Psoas muscle (tissue), 8 donors: ENCODE results near the gene GNL1. TPM values are rescaled to one million over a fixed set of nuclear protein-coding genes. Genes with fewer than 3 reads are reported as not detected.
A peak's percentile ranks its signal among the peaks of the same experiment; 100 is the strongest.

ENCODE experiments used
- ATAC-seq, 4 donors: fragments of 200-7000 bp; cut with Tn5 transposase; one replicate each; pipeline ENCODE4 v1.9.1; 2020; ENCODE audit warnings: moderate library complexity in 3 of 4, mild to moderate bottlenecking in 2 of 4
- DNase-seq, 2 donors: peaks; one replicate each; pipeline ENCODE4 v3.0.0-alpha.2; 2020
- H3K27ac ChIP-seq: fragments of 200-600 bp; one replicate; pipeline ENCODE4 v1.8.0; 2022
- H3K27me3 ChIP-seq, 3 donors: fragments of 200-600 bp in 1 of 3; one replicate each; pipeline versions ENCODE4 v1.6.1 to v1.8.0; 2013 to 2022; ENCODE audit warnings: low read length in 2 of 3, mild to moderate bottlenecking in 2 of 3, moderate library complexity in 1 of 3; ENCODE audit not compliant: insufficient read depth in 3 of 3
- H3K36me3 ChIP-seq, 2 donors: fragments of 200-600 bp in 1 of 2; one replicate each; pipeline versions ENCODE4 v1.6.1 to v1.8.0; 2013 to 2022; ENCODE audit warnings: low read depth in 1 of 2, mild to moderate bottlenecking in 1 of 2, moderate library complexity in 1 of 2; ENCODE audit not compliant: insufficient read depth in 1 of 2
- H3K4me1 ChIP-seq: fragments of 200-600 bp; one replicate; pipeline ENCODE4 v1.8.0; 2022
- H3K4me3 ChIP-seq: fragments of 200-600 bp; one replicate; pipeline ENCODE4 v1.8.0; 2022; ENCODE audit warnings: mild to moderate bottlenecking
- H3K9me3 ChIP-seq: fragments of 200-600 bp; one replicate; pipeline ENCODE4 v1.8.0; 2022
- CTCF ChIP-seq: fragments of 200-600 bp; IDR thresholded peaks from one replicate; pipeline ENCODE4 v1.8.0; 2022; ENCODE audit warnings: antibody characterized with exemption
- WGBS, 3 donors: extraction: QIAGEN DNeasy Blood & Tissue Kit; methylation state at CpG; one replicate each; pipeline versions ENCODE4 v1.1.6 to v1.1.7; 2013; 5-methylcytosine and 5-hydroxymethylcytosine counted together
- intact Hi-C, 2 donors: fragments of 100-400 bp; cut with DNase I; formaldehyde crosslinking; loops; one replicate each; pipeline versions ENCODE4 v1.11.0 to v1.14.2; 2022
- polyA plus RNA-seq, 3 donors: library from polyadenylated mRNA; stranded (reverse); fragments of 200-250 nt; gene quantifications; one replicate each; pipeline ENCODE4 v1.2.3, GENCODE V29; 2013
- total RNA-seq, 4 donors: library from RNA; stranded (reverse); fragmentation: NEBNext Ultra II Directional in 2 of 4; extraction: Animal tissue kit (Norgen Biotek cat#: 25700) in 2 of 4; gene quantifications; one replicate each; pipeline versions ENCODE4 v1.2.1 to v1.2.4, GENCODE V29; 2021 to 2023
- donor health status: healthy with polysubstance abuse.
- donor health status: DM: no; HTN: no; CAD: no; lungs with moderate emphysema.
- donor health status: Bipolar disorder and iron deficiency.
- donor health status: healthy.
- donor health status: DM: yes; HTN: yes; CAD: no.
- donor health status: DM: no; HTN: no; CAD: no.
- donor health status: DM: no; HTN: no; CAD: no.
- donor health status: DM: yes; HTN: yes; CAD: no.

Gene GNL1
- total and polyA plus RNA-seq, 7 donors, result 14.2 to 32.3 (median 26.1) TPM

GRCh38 chr6:30601436-30601814 lies 45.1 kb upstream of the GNL1 start:
- H3K4me1 ChIP-seq, result no peaks in the 10 kb centered on the region
- H3K9me3 ChIP-seq, result no peaks in the 10 kb centered on the region
- peak in 1 of 4 donors; percentile 1 for ATAC-seq
- TF ChIP-seq CTCF, result no peak
- H3K27ac ChIP-seq, result no peak overlapping the region
- no peaks in the 10 kb centered on the region for H3K27me3 ChIP-seq
- 56 to 61% (median 57%) methylated on average over 6 of the region's 6 CpGs for WGBS, 3 donors
- intact Hi-C loops, result loop anchor here (2.0 to 10.0 kb wide), 2 partner anchors 113 to 117 kb away; partner anchors contain the start of gene HLA-E (in 2 of the 2)
- H3K36me3 ChIP-seq, result peaks cover 23 to 64% of the 10 kb centered on the region in 2 donors
- H3K4me3 ChIP-seq, result no peak overlapping the region
- DNase-seq, result no peak

- no peak for TF ChIP-seq CTCF
- 66 to 83% (median 69%) methylated on average over 10 of the region's 10 CpGs for WGBS, 3 donors
- H3K4me1 ChIP-seq, result no peaks in the 10 kb centered on the region
- ATAC-seq, result peak in 1 of 4 donors; percentile 18
- H3K27ac ChIP-seq, result no peak overlapping the region
- intact Hi-C loops, result loop anchor here (2.0 to 10.0 kb wide), 2 partner anchors 112 to 116 kb away; partner anchors contain the start of gene HLA-E (in 2 of the 2)
- no peak overlapping the region for H3K4me3 ChIP-seq
- no peak for DNase-seq
- peaks cover 17 to 56% of the 10 kb centered on the region in 2 donors for H3K36me3 ChIP-seq
- H3K27me3 ChIP-seq, result no peaks in the 10 kb centered on the region
- H3K9me3 ChIP-seq, result no peaks in the 10 kb centered on the region
Observed at GRCh38 chr6:30600451-30600961, 44.2 kb upstream of the GNL1 start.

GRCh38 chr6:30599625-30600324 lies 43.5 kb upstream of the GNL1 start:
- ATAC-seq (peak in 1 of 4 donors; percentile 12), DNase-seq (no peak)
- Histone ChIP-seq H3K9me3 (no peaks in the 10 kb centered on the region), H3K27me3 (no peaks in the 10 kb centered on the region), H3K4me3 (no peak overlapping the region), H3K4me1 (no peaks in the 10 kb centered on the region), H3K27ac (no peak overlapping the region), H3K36me3 (peaks cover 15 to 55% of the 10 kb centered on the region in 2 donors)
- TF ChIP-seq CTCF, result no peak
- intact Hi-C loops, result loop anchor here (2.0 to 10.0 kb wide), 4 partner anchors 52 to 115 kb away; partner anchors contain the start of gene HLA-E (in 2 of the 2)
- WGBS, 3 donors, result 68 to 76% (median 70%) methylated on average over 13 of the region's 13 CpGs

- no peak for TF ChIP-seq CTCF
Observed at GRCh38 chr6:30598912-30599624, 42.8 kb upstream of the GNL1 start.

More at GRCh38 chr6:30598912-30599624, 42.8 kb upstream of the GNL1 start:
- no peak overlapping the region for H3K4me3 ChIP-seq
- no peaks in the 10 kb centered on the region for H3K27me3 ChIP-seq
- H3K9me3 ChIP-seq, result no peaks in the 10 kb centered on the region
- ATAC-seq (peak in 3 of 4 donors; percentile 14 to 23 (median 22)), DNase-seq (no peak)
- no peak overlapping the region for H3K27ac ChIP-seq
- peaks cover 10 to 55% of the 10 kb centered on the region in 2 donors for H3K36me3 ChIP-seq
- no peaks in the 10 kb centered on the region for H3K4me1 ChIP-seq
- intact Hi-C loops, result loop anchor here (5.0 kb wide), 2 partner anchors 52 to 57 kb away; no protein-coding TSS in a partner anchor
- WGBS, 3 donors, result 62 to 68% (median 66%) methylated on average over 12 of the region's 12 CpGs
